HepG2 (cell line): ENCODE measurements around the gene SIGMAR1. TPM values are rescaled to one million over a fixed set of nuclear protein-coding genes. Genes with fewer than 3 reads are reported as not detected.

Source experiments
- ATAC-seq: fragments of 200-7000 bp; cut with Tn5 transposase; 3 replicates; pipeline ENCODE4 v1.9.1; 2020; ENCODE audit warnings: mild to moderate bottlenecking, moderate library complexity
- BruUV-seq: library from RNA; stranded (reverse); fragments of 400-500 nt; replicated peaks from 2 replicates; lab custom pipeline; 2021; lab: Mats Ljungman, UMichigan
- CTCF ChIA-PET: fragments of 300-600 bp; formaldehyde crosslinking; extraction: SDS; loops from one replicate; lab custom pipeline; 2021; ENCODE audit warnings: low total read pairs, inconsistent platforms, low intra/inter-chr PET ratio; lab: Yijun Ruan, JAX
- POLR2A ChIA-PET: fragments of 350-600 bp; sonication (Branson Sonifier 250); formaldehyde crosslinking; loops from one replicate; lab custom pipeline; 2020; ENCODE audit warnings: antibody characterized with exemption, inconsistent platforms; lab: Yijun Ruan, JAX
- DNase-seq: peaks from one replicate; pipeline ENCODE4 v3.0.0-alpha.2; 2015; ENCODE audit warnings: low spot score
- FAIRE-seq: peaks from 3 replicates; lab custom pipeline; 2011; peaks lifted over from hg19 to GRCh38; lab: Jason Lieb, UNC
- H2AFZ ChIP-seq: one replicate; pipeline ENCODE4 v1.6.1; 2011; ENCODE audit warnings: low read length, inconsistent platforms
- H3K27ac ChIP-seq: fragments of 300-600 bp; 3 replicates; pipeline ENCODE4 v1.8.0; 2011; ENCODE audit warnings: mixed run types, mild to moderate bottlenecking, mixed read lengths, low read length, inconsistent platforms; ENCODE audit not compliant: insufficient read depth; ENCODE audit errors: extremely low read length
- H3K27me3 ChIP-seq, 2 experiments: fragments of 200-600 bp in 1 of 2; 2 replicates in 1 of 2; 3 replicates in 1 of 2; pipeline versions ENCODE4 v1.6.0 to v1.8.0; 2011; ENCODE audit warnings: low read length in 2 of 2, mild to moderate bottlenecking in 2 of 2, moderate library complexity in 2 of 2, inconsistent platforms in 1 of 2; ENCODE audit not compliant: insufficient read depth in 2 of 2, control insufficient read depth in 1 of 2
- H3K36me3 ChIP-seq, 2 experiments: fragments of 200-600 bp in 1 of 2; replicated peaks in 1 of 2; 2 replicates in 1 of 2; 3 replicates in 1 of 2; pipeline versions ENCODE4 v1.5.1 to v1.8.0; 2011; ENCODE audit warnings: low read length in 2 of 2, inconsistent platforms in 1 of 2; ENCODE audit not compliant: insufficient read depth in 2 of 2, control insufficient read depth in 1 of 2
- H3K4me1 ChIP-seq: 2 replicates; pipeline ENCODE4 v1.5.1; 2012; ENCODE audit warnings: low read length, inconsistent platforms; ENCODE audit not compliant: insufficient read depth
- H3K4me2 ChIP-seq: 2 replicates; pipeline ENCODE4 v1.6.0; 2011; ENCODE audit warnings: low read depth, low read length, inconsistent platforms
- H3K4me3 ChIP-seq, 3 experiments: fragments of 200-600 bp in 1 of 3; sonication (generic), shearing (Covaris generic) in 1 of 3; replicated peaks in 1 of 3; 2 replicates each; pipeline ENCODE4 v1.5.1; 2011 to 2016; ENCODE audit warnings: low read length in 3 of 3, inconsistent platforms in 2 of 3, low read depth in 2 of 3, mild to moderate bottlenecking in 2 of 3, control low read depth in 1 of 3, mixed read lengths in 1 of 3; ENCODE audit not compliant: insufficient read depth in 1 of 3
- H3K79me2 ChIP-seq: one replicate; pipeline ENCODE4 v1.6.1; 2011; ENCODE audit warnings: low read length, inconsistent platforms; ENCODE audit not compliant: insufficient read depth
- H3K9ac ChIP-seq: 2 replicates; pipeline ENCODE4 v1.6.0; 2011; ENCODE audit warnings: mild to moderate bottlenecking, low read depth, low read length, inconsistent platforms; ENCODE audit not compliant: insufficient read depth
- H3K9me3 ChIP-seq: 2 replicates; pipeline ENCODE4 v1.5.1; 2012; ENCODE audit warnings: mild to moderate bottlenecking, low read length
- H4K20me1 ChIP-seq: 2 replicates; pipeline ENCODE4 v1.6.0; 2011; ENCODE audit warnings: inconsistent platforms, mild to moderate bottlenecking, low read length, moderate library complexity; ENCODE audit not compliant: insufficient read depth
- ARHGAP35 ChIP-seq: sonication (generic); formaldehyde crosslinking; IDR thresholded peaks from 2 replicates; pipeline ENCODE4 v1.9.0; 2022; ENCODE audit warnings: mild to moderate bottlenecking, inconsistent platforms, moderate library complexity, missing genetic modification reagents, borderline replicate concordance
- ELF1 ChIP-seq: sonication (generic); formaldehyde crosslinking; IDR thresholded peaks from 2 replicates; pipeline ENCODE4 v1.4.0; 2020; ENCODE audit warnings: missing genetic modification reagents
- EP300 ChIP-seq, 3 experiments: sonication (generic) in 1 of 3; formaldehyde crosslinking in 1 of 3; IDR thresholded peaks; 2 replicates each; pipeline versions ENCODE4 v1.5.1 to v1.6.1; 2011 to 2020; ENCODE audit warnings: low read depth in 2 of 3, low read length in 2 of 3, borderline replicate concordance in 1 of 3, improper control_type of control experiment in 1 of 3, mild to moderate bottlenecking in 1 of 3, missing genetic modification reagents in 1 of 3, moderate library complexity in 1 of 3
- HCFC1 ChIP-seq: fragments of 150-350 bp; IDR thresholded peaks from 2 replicates; pipeline ENCODE4 v1.6.1; 2014; ENCODE audit warnings: low read depth, low read length
- NFRKB ChIP-seq: fragments of 450-650 bp; IDR thresholded peaks from 2 replicates; pipeline ENCODE4 v1.6.1; 2017
- NONO ChIP-seq, 2 experiments: fragments of 450-650 bp in 1 of 2; sonication (generic) in 1 of 2; formaldehyde crosslinking in 1 of 2; IDR thresholded peaks in 1 of 2; conservative IDR thresholded peaks in 1 of 2; 2 replicates each; pipeline versions ENCODE4 v1.6.1 to v1.8.0; 2017 to 2022; ENCODE audit warnings: mild to moderate bottlenecking in 1 of 2, missing genetic modification reagents in 1 of 2, moderate library complexity in 1 of 2
- PLSCR1 ChIP-seq: sonication (generic); formaldehyde crosslinking; IDR thresholded peaks from 2 replicates; pipeline ENCODE4 v1.5.0; 2020; ENCODE audit warnings: missing genetic modification reagents, mild to moderate bottlenecking, borderline replicate concordance
- RBAK ChIP-seq: sonication (generic); formaldehyde crosslinking; IDR thresholded peaks from 2 replicates; pipeline ENCODE4 v1.5.1; 2020; ENCODE audit warnings: mild to moderate bottlenecking, missing genetic modification reagents
- REPIN1 ChIP-seq: sonication (generic); formaldehyde crosslinking; IDR thresholded peaks from 2 replicates; pipeline ENCODE4 v1.8.0; 2022; ENCODE audit warnings: missing genetic modification reagents, low read depth, mild to moderate bottlenecking, borderline replicate concordance
- REXO4 ChIP-seq: sonication (generic); formaldehyde crosslinking; IDR thresholded peaks from 2 replicates; pipeline ENCODE4 v1.8.0; 2022; ENCODE audit warnings: missing genetic modification reagents, mild to moderate bottlenecking, borderline replicate concordance
- SATB2 ChIP-seq: sonication (generic); formaldehyde crosslinking; IDR thresholded peaks from 2 replicates; pipeline ENCODE4 v1.5.0; 2020; ENCODE audit warnings: missing genetic modification reagents
- SMAD9 ChIP-seq: sonication (generic); formaldehyde crosslinking; IDR thresholded peaks from 2 replicates; pipeline ENCODE4 v1.5.1; 2020; ENCODE audit warnings: mild to moderate bottlenecking, missing genetic modification reagents
- TAF15 ChIP-seq: fragments of 200-400 bp; formaldehyde crosslinking; IDR thresholded peaks from one replicate; pipeline ENCODE4 v1.6.1; 2018; ENCODE audit warnings: mild to moderate bottlenecking, low read depth, low read length; ENCODE audit not compliant: poor library complexity, severe bottlenecking
- ZBTB3 ChIP-seq: sonication (generic); formaldehyde crosslinking; IDR thresholded peaks from 2 replicates; pipeline ENCODE4 v1.4.0; 2020; ENCODE audit warnings: low read depth, mild to moderate bottlenecking, moderate library complexity, missing genetic modification reagents, borderline replicate concordance
- ZFP36 ChIP-seq: fragments of 150-350 bp; IDR thresholded peaks from 2 replicates; pipeline ENCODE4 v1.6.1; 2018; ENCODE audit warnings: borderline replicate concordance, low read length, low read depth; ENCODE audit not compliant: partially characterized antibody
- ZKSCAN8 ChIP-seq: IDR thresholded peaks from 2 replicates; pipeline ENCODE4 v1.6.1; 2016; ENCODE audit warnings: borderline replicate concordance, missing genetic modification reagents, missing compliant biosample characterization
- ZNF337 ChIP-seq: sonication (generic); formaldehyde crosslinking; IDR thresholded peaks from 2 replicates; pipeline ENCODE4 v1.5.1; 2020; ENCODE audit warnings: missing genetic modification reagents, low read depth, mild to moderate bottlenecking, borderline replicate concordance
- ZNF430 ChIP-seq: sonication (generic); formaldehyde crosslinking; IDR thresholded peaks from 2 replicates; pipeline ENCODE4 v1.9.0; 2021; ENCODE audit warnings: mild to moderate bottlenecking, missing genetic modification reagents
- WGBS: methylation state at CpG from one replicate; pipeline ENCODE4 v1.1.6; 2017; ENCODE audit warnings: low lambda C conversion rate; 5-methylcytosine and 5-hydroxymethylcytosine counted together
- in situ Hi-C: cut with HindIII; loops from 2 replicates; pipeline ENCODE4 v1.10.0; 2017; ENCODE audit warnings: low pct_unique_long_range_greater_than_20kb; ENCODE audit not compliant: extremely low pct_ligation_motif_present
- intact Hi-C: fragments of 100-400 bp; cut with micrococcal nuclease; formaldehyde crosslinking; loops from one replicate; pipeline ENCODE4 v1.10.0; 2022; ENCODE audit not compliant: unreplicated experiment
- polyA plus RNA-seq, 8 experiments: library from polyadenylated mRNA; depleted of rRNA in 3 of 8; stranded (reverse) in 7 of 8; unstranded in 1 of 8; fragments of >200 nt; fragmentation: Illumina TruSeq in 4 of 8; extraction: Trizol in 4 of 8; gene quantifications; 2 replicates each; pipeline versions ENCODE4 v1.2.1 to v1.2.3, GENCODE V29; 2011 to 2016; ENCODE audit warnings: low read depth in 4 of 8, missing spikeins in 1 of 8, mixed read lengths in 1 of 8; ENCODE audit not compliant: insufficient read depth in 1 of 8
- total RNA-seq, 5 experiments: library from RNA; depleted of rRNA; stranded (reverse); fragments of >200 nt; fragmentation: Illumina TruSeq; extraction: Trizol; gene quantifications; 2 replicates each; pipeline ENCODE4 v1.2.3, GENCODE V29; 2016; ENCODE audit warnings: low read depth in 1 of 5

The SIGMAR1 gene
- total and polyA plus RNA-seq, 2 of the 13 experiments (the other 11 are each of a cell fraction or from before 2014, with no cell fraction given), result 38.9 to 60.8 TPM

- CTCF ChIA-PET, result no interaction called here
- POLR2A ChIA-PET, result no interaction called here
- TF ChIP-seq SATB2 (CRISPR knock-in tag) (no peak), HCFC1 (no peak), ZFP36 (no peak), ZBTB3 (CRISPR knock-in tag) (no peak), REPIN1 (CRISPR knock-in tag) (no peak), ARHGAP35 (CRISPR knock-in tag) (no peak), TAF15 (no peak), ELF1 (CRISPR knock-in tag) (no peak)
- no peak overlapping the region for H3K9ac ChIP-seq
- in situ Hi-C loops (no loop called here), intact Hi-C loops (no loop called here)
- H3K36me3 ChIP-seq, result no peaks in the 10 kb centered on the region
- H3K4me1 ChIP-seq, result peaks cover 42% of the 10 kb centered on the region
- H3K79me2 ChIP-seq, result no peaks in the 10 kb centered on the region
- DNase-seq (no peak), FAIRE-seq (no peak), ATAC-seq (no peak)
- no peaks in the 10 kb centered on the region for H3K9me3 ChIP-seq
- BruUV-seq, result no TSS peak
- 95% methylated on average over 2 of the region's 4 CpGs for WGBS
- H3K4me2 ChIP-seq, result no peak overlapping the region
- no peaks in the 10 kb centered on the region for H4K20me1 ChIP-seq
- no peaks in the 10 kb centered on the region for H3K27me3 ChIP-seq
- H2AFZ ChIP-seq, result no peak overlapping the region
- H3K4me3 ChIP-seq, result no peak overlapping the region
- no peak overlapping the region for H3K27ac ChIP-seq
Observed at GRCh38 chr9:34684816-34685215, 47.2 kb upstream of the SIGMAR1 start.

- peaks cover 35% of the 10 kb centered on the region for H3K4me1 ChIP-seq
- no peak overlapping the region for H2AFZ ChIP-seq
- ChIA-PET POLR2A (no interaction called here), CTCF (no interaction called here)
- no peak overlapping the region for H3K4me2 ChIP-seq
- ATAC-seq (no peak), DNase-seq (no peak), FAIRE-seq (no peak)
- whole genome bisulfite sequencing, result 68% methylated on average over 4 of the region's 4 CpGs
- no peaks in the 10 kb centered on the region for H3K27me3 ChIP-seq
- H3K9ac ChIP-seq, result no peak overlapping the region
- in situ Hi-C loops (no loop called here), intact Hi-C loops (no loop called here)
- no peaks in the 10 kb centered on the region for H3K79me2 ChIP-seq
- no peaks in the 10 kb centered on the region for H4K20me1 ChIP-seq
- H3K4me3 ChIP-seq, result no peak overlapping the region
- H3K27ac ChIP-seq, result no peak overlapping the region
- no peaks in the 10 kb centered on the region for H3K9me3 ChIP-seq
- no peaks in the 10 kb centered on the region for H3K36me3 ChIP-seq
- no TSS peak for BruUV-seq
- no peak for TF ChIP-seq ZNF337 (CRISPR knock-in tag)
- no peak for TF ChIP-seq NFRKB
- TF ChIP-seq REXO4 (CRISPR knock-in tag), result no peak
- TF ChIP-seq PLSCR1, result no peak
- no peak for TF ChIP-seq NONO (IDR thresholded peaks at IDR 0.05)
- TF ChIP-seq NONO (CRISPR knock-in tag; conservative IDR thresholded peaks at IDR 0.05), result no peak
- TF ChIP-seq RBAK, result no peak
- no peak for TF ChIP-seq REPIN1 (CRISPR knock-in tag)
- TF ChIP-seq ZNF430 (CRISPR knock-in tag), result no peak
- TF ChIP-seq EP300 (IDR thresholded peaks at IDR 0.05; ENCODE audit: low read depth in 2 of 2, low read length in 2 of 2), result no peak
- no peak for TF ChIP-seq EP300 (CRISPR knock-in tag; IDR thresholded peaks at IDR 0.05; ENCODE audit: borderline replicate concordance)
- TF ChIP-seq ZKSCAN8, result no peak
- no peak for TF ChIP-seq SMAD9 (CRISPR knock-in tag)
Observed at GRCh38 chr9:34684145-34684544, 46.6 kb upstream of the SIGMAR1 start.
